HL-60 (cell line): ENCODE data around the gene MAP6D1.

Experiments
- DNase-seq, 2 experiments: peaks; one replicate each; pipeline ENCODE4 v3.0.0-alpha.2; 2010 to 2020; ENCODE audit warnings: low read depth in 1 of 2, low spot score in 1 of 2
- H3K27ac ChIP-seq: fragments of 250-450 bp; sonication (Bioruptor Pico); replicated peaks from 2 replicates; pipeline ENCODE4 v1.5.1; 2020; ENCODE audit warnings: mild to moderate bottlenecking, moderate library complexity
- H3K27me3 ChIP-seq: fragments of 250-450 bp; sonication (Bioruptor Pico); 2 replicates; pipeline ENCODE4 v1.5.1; 2021; ENCODE audit warnings: mild to moderate bottlenecking, moderate library complexity; ENCODE audit not compliant: insufficient read depth, poor library complexity, severe bottlenecking
- H3K4me3 ChIP-seq: replicated peaks from 2 replicates; pipeline ENCODE4 v1.5.1; 2011; ENCODE audit warnings: mild to moderate bottlenecking, control low read depth, low read length; ENCODE audit not compliant: insufficient read depth
- CTCF ChIP-seq: IDR thresholded peaks from one replicate; pipeline ENCODE4 v1.5.1; 2011; ENCODE audit warnings: low read length, control low read depth, inconsistent platforms; ENCODE audit not compliant: insufficient read depth
- GABPA ChIP-seq: IDR thresholded peaks from 2 replicates; pipeline ENCODE4 v1.6.1; 2012; ENCODE audit warnings: low read depth
- POLR2AphosphoS5 ChIP-seq: IDR thresholded peaks from 2 replicates; pipeline ENCODE4 v1.6.1; 2012; ENCODE audit warnings: low read depth
- SPI1 ChIP-seq: IDR thresholded peaks from 2 replicates; pipeline ENCODE4 v1.6.1; 2012; ENCODE audit warnings: low read depth, mild to moderate bottlenecking, borderline replicate concordance
- TF ChIP-seq, protein P1 (sequence below): IDR thresholded peaks from 2 replicates; pipeline ENCODE4 v1.6.1; 2012; ENCODE audit warnings: low read depth; ENCODE audit not compliant: insufficient replicate concordance

MAP6D1 gene

DNA sequence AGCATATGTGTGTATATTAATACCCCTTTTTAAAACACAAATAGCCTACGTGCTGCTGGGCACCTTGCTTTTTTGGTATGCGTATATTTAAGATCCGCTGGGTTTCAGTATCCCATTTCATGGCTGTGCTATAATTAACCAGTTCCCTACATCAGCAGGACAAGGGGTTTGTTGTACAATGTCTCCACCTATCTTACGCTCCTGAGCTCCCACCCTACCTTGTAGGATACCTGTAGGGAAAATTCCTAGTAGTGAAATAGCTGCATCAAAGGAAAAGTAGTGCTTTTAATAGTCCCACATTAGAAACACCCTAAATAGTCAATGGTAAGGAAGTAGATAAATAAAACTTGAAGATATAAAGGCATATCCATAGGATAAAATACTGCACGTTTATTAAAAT is 1.4 kb downstream of the MAP6D1 start:
- TF ChIP-seq, protein P1, sequence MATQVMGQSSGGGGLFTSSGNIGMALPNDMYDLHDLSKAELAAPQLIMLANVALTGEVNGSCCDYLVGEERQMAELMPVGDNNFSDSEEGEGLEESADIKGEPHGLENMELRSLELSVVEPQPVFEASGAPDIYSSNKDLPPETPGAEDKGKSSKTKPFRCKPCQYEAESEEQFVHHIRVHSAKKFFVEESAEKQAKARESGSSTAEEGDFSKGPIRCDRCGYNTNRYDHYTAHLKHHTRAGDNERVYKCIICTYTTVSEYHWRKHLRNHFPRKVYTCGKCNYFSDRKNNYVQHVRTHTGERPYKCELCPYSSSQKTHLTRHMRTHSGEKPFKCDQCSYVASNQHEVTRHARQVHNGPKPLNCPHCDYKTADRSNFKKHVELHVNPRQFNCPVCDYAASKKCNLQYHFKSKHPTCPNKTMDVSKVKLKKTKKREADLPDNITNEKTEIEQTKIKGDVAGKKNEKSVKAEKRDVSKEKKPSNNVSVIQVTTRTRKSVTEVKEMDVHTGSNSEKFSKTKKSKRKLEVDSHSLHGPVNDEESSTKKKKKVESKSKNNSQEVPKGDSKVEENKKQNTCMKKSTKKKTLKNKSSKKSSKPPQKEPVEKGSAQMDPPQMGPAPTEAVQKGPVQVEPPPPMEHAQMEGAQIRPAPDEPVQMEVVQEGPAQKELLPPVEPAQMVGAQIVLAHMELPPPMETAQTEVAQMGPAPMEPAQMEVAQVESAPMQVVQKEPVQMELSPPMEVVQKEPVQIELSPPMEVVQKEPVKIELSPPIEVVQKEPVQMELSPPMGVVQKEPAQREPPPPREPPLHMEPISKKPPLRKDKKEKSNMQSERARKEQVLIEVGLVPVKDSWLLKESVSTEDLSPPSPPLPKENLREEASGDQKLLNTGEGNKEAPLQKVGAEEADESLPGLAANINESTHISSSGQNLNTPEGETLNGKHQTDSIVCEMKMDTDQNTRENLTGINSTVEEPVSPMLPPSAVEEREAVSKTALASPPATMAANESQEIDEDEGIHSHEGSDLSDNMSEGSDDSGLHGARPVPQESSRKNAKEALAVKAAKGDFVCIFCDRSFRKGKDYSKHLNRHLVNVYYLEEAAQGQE = no peak
- TF ChIP-seq GABPA = no peak
- TF ChIP-seq CTCF = no peak
- no peak for TF ChIP-seq SPI1
- no peak for TF ChIP-seq POLR2AphosphoS5
- DNase-seq = no peak
- Histone ChIP-seq H3K27me3 (no peaks in the 10 kb centered on the region), H3K4me3 (peak overlapping the region; percentile 72), H3K27ac (no peak overlapping the region)

GRCh38 chr3:183822631-183823030 is 2.7 kb downstream of the MAP6D1 start:
- no peak for TF ChIP-seq CTCF
- TF ChIP-seq, protein P1 = no peak
- no peak for TF ChIP-seq SPI1
- no peak for TF ChIP-seq POLR2AphosphoS5
- no peak for TF ChIP-seq GABPA
- DNase-seq = no peak
- no peak overlapping the region for H3K27ac ChIP-seq
- no peaks in the 10 kb centered on the region for H3K27me3 ChIP-seq
- no peak overlapping the region for H3K4me3 ChIP-seq

DNA sequence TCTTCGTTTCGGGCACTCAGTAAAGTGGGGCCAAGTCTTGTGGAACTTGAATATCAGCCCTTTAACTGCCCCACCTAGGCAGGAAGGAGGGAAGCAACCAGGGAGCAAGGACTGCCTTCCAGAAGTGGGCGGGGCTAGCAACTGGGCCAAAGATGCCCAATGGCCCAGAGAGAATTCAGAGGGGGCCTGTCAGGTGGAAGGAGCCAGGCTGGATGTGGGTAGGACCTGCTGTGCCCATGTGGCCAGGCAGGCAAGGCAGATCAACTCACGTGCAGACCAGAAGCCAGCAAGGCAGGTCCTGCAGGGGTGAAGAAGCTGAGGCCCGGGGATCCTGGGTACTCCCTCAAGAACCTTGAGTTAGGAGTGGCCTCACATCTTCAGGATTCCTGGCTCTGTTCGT is 5.5 kb downstream of the MAP6D1 start:
- TF ChIP-seq CTCF (no peak), POLR2AphosphoS5 (no peak), SPI1 (no peak), GABPA (no peak)
- TF ChIP-seq, protein P1 = no peak
- no peak for DNase-seq
- Histone ChIP-seq H3K27me3 (no peaks in the 10 kb centered on the region), H3K4me3 (no peak overlapping the region), H3K27ac (no peak overlapping the region)
